AG08395 (cell line): ENCODE data around the gene NNAT.
A peak's percentile ranks its signal among the peaks of the same experiment; 100 is the strongest.

ENCODE experiments used
- DNase-seq: peaks from one replicate; pipeline ENCODE4 v3.0.0; 2012; ENCODE audit warnings: mixed read lengths, low spot score

The NNAT gene

GRCh38 chr20:37502654-37503053 lies 18.4 kb upstream of the NNAT start:
- no peak for DNase-seq

- no peak for DNase-seq
Measured at GRCh38 chr20:37503256-37503927, 17.7 kb upstream of the NNAT start.

- DNase-seq: no peak
Measured at GRCh38 chr20:37504404-37505096, 16.5 kb upstream of the NNAT start.

- DNase-seq: no peak
Measured at GRCh38 chr20:37505263-37506151, 15.5 kb upstream of the NNAT start.

GRCh38 chr20:37506152-37506725 lies 14.8 kb upstream of the NNAT start:
- DNase-seq: no peak

GRCh38 chr20:37510226-37510625 lies 10.8 kb upstream of the NNAT start:
- no peak for DNase-seq

- DNase-seq: peak; percentile 95
Measured at GRCh38 chr20:37511610-37512275, 9.3 kb upstream of the NNAT start.

- no peak for DNase-seq
Measured at GRCh38 chr20:37513779-37514359, 7.2 kb upstream of the NNAT start.

GRCh38 chr20:37515876-37516275 lies 5.2 kb upstream of the NNAT start:
- DNase-seq: no peak

- DNase-seq: peak; percentile 60
Measured at GRCh38 chr20:37516811-37517750, 4.0 kb upstream of the NNAT start.

- no peak for DNase-seq
Measured at GRCh38 chr20:37518059-37518458, 3.0 kb upstream of the NNAT start.

- no peak for DNase-seq
Measured at GRCh38 chr20:37518606-37519507, 2.2 kb upstream of the NNAT start.

- DNase-seq: no peak
Measured at GRCh38 chr20:37519508-37520418, 1.3 kb upstream of the NNAT start.

GRCh38 chr20:37520419-37520955 lies 563 bp upstream of the NNAT start:
- no peak for DNase-seq

- DNase-seq: no peak
Measured at GRCh38 chr20:37522260-37523011, 1.4 kb downstream of the NNAT start.

- DNase-seq: no peak
Measured at GRCh38 chr20:37523012-37523391, 2.0 kb downstream of the NNAT start.
